ENCODE data around the gene ATP8B4. TPM values are rescaled to one million over a fixed set of nuclear protein-coding genes. Genes with fewer than 3 reads are reported as not detected.

Gene ATP8B4
- total and polyA plus RNA-seq, 2 donors (not counting 3 experiments of a cell fraction or from before 2014, with no cell fraction given) = not detected

DNA sequence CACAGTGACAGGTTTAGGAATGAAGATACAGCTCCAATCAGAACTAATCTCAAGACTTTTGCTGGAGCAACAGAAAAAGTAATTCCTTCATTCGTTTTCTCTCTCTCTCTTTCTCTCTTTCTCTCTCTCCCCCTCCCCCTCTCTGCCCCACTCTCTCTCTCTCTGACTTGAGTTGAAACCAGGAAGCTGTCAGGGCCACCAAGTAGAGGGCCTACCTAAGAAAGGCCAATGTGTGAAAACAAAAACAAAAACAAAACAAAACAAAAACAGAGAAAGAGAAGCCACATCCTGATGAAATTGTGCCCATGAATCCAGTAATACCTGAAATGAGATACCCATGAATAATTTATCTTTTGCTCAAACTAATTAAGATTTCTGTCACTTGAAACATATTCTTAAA lies 72.9 kb downstream of the ATP8B4 start:
- Histone ChIP-seq H3K4me1 (ENCODE audit: control insufficient read depth, extremely low read depth, insufficient read depth, low read length) (no peaks in the 10 kb centered on the region), H2AFZ (ENCODE audit: low read depth, low read length) (no peak overlapping the region), H3K4me3 (replicated peaks in 1 of 3; ENCODE audit: insufficient read depth in 1 of 3, low read depth in 1 of 3, low read length in 3 of 3) (no peak overlapping the region), H3K27ac (ENCODE audit: insufficient read depth, low read depth, low read length) (no peak overlapping the region), H3K36me3 (ENCODE audit: control insufficient read depth in 2 of 2, extremely low read depth in 1 of 2, insufficient read depth in 2 of 2, low read length in 2 of 2) (no peaks in the 10 kb centered on the region), H3K79me2 (ENCODE audit: control insufficient read depth, insufficient read depth, low read length) (no peaks in the 10 kb centered on the region), H4K20me1 (replicated peaks; ENCODE audit: control insufficient read depth, extremely low read depth, insufficient read depth, low read length) (no peaks in the 10 kb centered on the region), H3K9ac (replicated peaks; ENCODE audit: extremely low read depth, insufficient read depth, low read length) (no peak overlapping the region), H3K27me3 (ENCODE audit: control insufficient read depth in 2 of 2, insufficient read depth in 2 of 2, low read length in 2 of 2) (peaks cover 4% of the 10 kb centered on the region in 2 experiments), H3K4me2 (ENCODE audit: insufficient read depth, low read length) (no peak overlapping the region), H3K9me1 (replicated peaks; ENCODE audit: control insufficient read depth, extremely low read depth, insufficient read depth, low read length) (no peaks in the 10 kb centered on the region), H3K9me3 (replicated peaks; ENCODE audit: control insufficient read depth, insufficient read depth, low read length) (no peaks in the 10 kb centered on the region)
- no TSS peak for BruUV-seq (replicated peaks)
- CTCF ChIA-PET = interaction anchor here (1.3 to 1.4 kb wide), 2 partner anchors 625 to 811 kb away, joined by 3 to 4 read pairs; no protein-coding TSS in a partner anchor
- POLR2A ChIA-PET = no interaction called here
- DNase-seq (ENCODE audit: low read depth, low spot score) = no peak
- FAIRE-seq = no peak
- dilution Hi-C loops (cut with MboI; ENCODE audit: extremely low pct_ligation_motif_present, low sequenced_read_pairs) = no loop called here
- intact Hi-C loops (cut with micrococcal nuclease) = no loop called here
- TF ChIP-seq MYC (IDR thresholded peaks at IDR 0.05; ENCODE audit: low read depth, low read length) (no peak), JUN (IDR thresholded peaks at IDR 0.05; ENCODE audit: borderline replicate concordance, insufficient read depth, insufficient read length, low read depth) (no peak), EZH2 (IDR thresholded peaks at IDR 0.05; ENCODE audit: borderline replicate concordance, low read depth, low read length, severe bottlenecking) (no peak), GATA2 (IDR thresholded peaks at IDR 0.05; ENCODE audit: insufficient read depth, insufficient read length, low read depth, low read length) (no peak), CTCF (IDR thresholded peaks at IDR 0.05; ENCODE audit: extremely low read depth in 1 of 2, insufficient read depth in 1 of 2, low read depth in 1 of 2, low read length in 2 of 2) (no peak), POLR2AphosphoS5 (IDR thresholded peaks at IDR 0.05; ENCODE audit: insufficient read depth, low read depth, low read length) (no peak), MAX (IDR thresholded peaks at IDR 0.05; ENCODE audit: insufficient read depth, insufficient read length) (no peak), FOS (IDR thresholded peaks at IDR 0.05; ENCODE audit: borderline replicate concordance, insufficient read depth, low read length) (no peak)

Measured in endothelial cell of umbilical vein (primary cell).